ENCODE measurements around the gene BIN1. TPM values are rescaled to one million over a fixed set of nuclear protein-coding genes. Genes with fewer than 3 reads are reported as not detected.

Gene BIN1
- total RNA-seq, 4 donors from 2014 or later: 36.1 to 101 (median 53.9) TPM

GRCh38 chr2:127145280-127145895, 38.4 kb upstream of the BIN1 start:
- H3K27ac ChIP-seq: peak overlapping the region in 3 of 4 donors; percentile 25 to 67 (median 64)

GRCh38 chr2:127143841-127144782, 37.2 kb upstream of the BIN1 start:
- H3K27ac ChIP-seq: peak overlapping the region in 3 of 4 donors; percentile 58 to 71 (median 64)
- peak; percentile 50 for ATAC-seq
- WGBS, 2 donors (ENCODE audit: low coverage in 1 of 2): 49 to 60% methylated on average over 5 to 9 of the region's 11 CpGs
- no peaks in the 10 kb centered on the region for H3K36me3 ChIP-seq
- no peaks in the 10 kb centered on the region for H3K27me3 ChIP-seq
- no peak overlapping the region for H3K4me3 ChIP-seq
- no peak for TF ChIP-seq POLR2A (IDR thresholded peaks at IDR 0.05)
- peak; percentile 26 for TF ChIP-seq POLR2AphosphoS5 (IDR thresholded peaks at IDR 0.05)
- TF ChIP-seq EP300 (IDR thresholded peaks at IDR 0.05): no peak
- peak in 2 of 4 experiments; percentile 13 to 26 for TF ChIP-seq CTCF (IDR thresholded peaks at IDR 0.05)
- H3K4me1 ChIP-seq: peaks cover 0 to 39% (median 22%) of the 10 kb centered on the region in 3 donors
- H3K9me3 ChIP-seq: no peaks in the 10 kb centered on the region

More at GRCh38 chr2:127145280-127145895, 38.4 kb upstream of the BIN1 start:
- no peak for TF ChIP-seq CTCF (IDR thresholded peaks at IDR 0.05)
- TF ChIP-seq POLR2A (IDR thresholded peaks at IDR 0.05): no peak
- TF ChIP-seq POLR2AphosphoS5 (IDR thresholded peaks at IDR 0.05): no peak
- TF ChIP-seq EP300 (IDR thresholded peaks at IDR 0.05): no peak
- no peak for ATAC-seq
- WGBS, 2 donors (ENCODE audit: low coverage in 1 of 2): 17 to 40% methylated on average over 1 of the region's 1 CpG
- H3K4me1 ChIP-seq: peaks cover 0 to 39% (median 22%) of the 10 kb centered on the region in 3 donors
- H3K27me3 ChIP-seq: no peaks in the 10 kb centered on the region
- H3K9me3 ChIP-seq: no peaks in the 10 kb centered on the region
- H3K4me3 ChIP-seq: no peak overlapping the region
- H3K36me3 ChIP-seq: no peaks in the 10 kb centered on the region

- H3K4me3 ChIP-seq: no peak overlapping the region
- no peaks in the 10 kb centered on the region for H3K27me3 ChIP-seq
- H3K9me3 ChIP-seq: no peaks in the 10 kb centered on the region
- peak overlapping the region in 3 of 4 donors; percentile 14 to 64 (median 58) for H3K27ac ChIP-seq
- TF ChIP-seq POLR2AphosphoS5 (IDR thresholded peaks at IDR 0.05) (no peak), EP300 (IDR thresholded peaks at IDR 0.05) (no peak), POLR2A (IDR thresholded peaks at IDR 0.05) (no peak), CTCF (IDR thresholded peaks at IDR 0.05) (no peak)
- H3K4me1 ChIP-seq: peaks cover 0 to 39% (median 22%) of the 10 kb centered on the region in 3 donors
- 59 to 89% methylated on average over 3 of the region's 4 CpGs for WGBS, 2 donors (ENCODE audit: low coverage in 1 of 2)
- ATAC-seq: peak; percentile 29
- H3K36me3 ChIP-seq: no peaks in the 10 kb centered on the region
These were observed 36.0 kb upstream of the BIN1 start for GRCh38 chr2:127142663-127143630.

GRCh38 chr2:127140538-127140937, 33.6 kb upstream of the BIN1 start:
- no peak for TF ChIP-seq EP300 (IDR thresholded peaks at IDR 0.05)
- TF ChIP-seq POLR2AphosphoS5 (IDR thresholded peaks at IDR 0.05): no peak
- TF ChIP-seq POLR2A (IDR thresholded peaks at IDR 0.05): no peak
- no peak for TF ChIP-seq CTCF (IDR thresholded peaks at IDR 0.05)
- 40 to 80% methylated on average over 2 to 12 of the region's 13 CpGs for WGBS, 2 donors (ENCODE audit: low coverage in 1 of 2)

More at GRCh38 chr2:127140538-127140937, 33.6 kb upstream of the BIN1 start:
- Histone ChIP-seq H3K27me3 (no peaks in the 10 kb centered on the region), H3K36me3 (no peaks in the 10 kb centered on the region), H3K9me3 (no peaks in the 10 kb centered on the region), H3K27ac (no peak overlapping the region), H3K4me3 (no peak overlapping the region), H3K4me1 (peaks cover 0 to 29% (median 17%) of the 10 kb centered on the region in 3 donors)
- ATAC-seq: no peak

Data from gastroesophageal sphincter (tissue), 4 donors.